GM19328 (cell line): ENCODE data around the gene AGFG2.
"Not testable (repeated sequence)": the region's sequence is repeated elsewhere in the genome, so short reads cannot be mapped to it uniquely, and the experiment has no call there.

Experiments used
- ATAC-seq: cut with Tn5 transposase; IDR thresholded peaks from one replicate; pipeline ENCODE4 v1.9.1; 2021; ENCODE audit warnings: mild to moderate bottlenecking, moderate library complexity; ENCODE audit not compliant: unreplicated experiment

Gene AGFG2

GRCh38 chr7:100520138-100520537, 18.9 kb upstream of the AGFG2 start:
- ATAC-seq = no peak

- no peak for ATAC-seq
Observed at GRCh38 chr7:100521076-100521475, 17.9 kb upstream of the AGFG2 start.

GRCh38 chr7:100521909-100522593, 17.0 kb upstream of the AGFG2 start:
- not testable (repeated sequence) for ATAC-seq

- ATAC-seq = not testable (repeated sequence)
Observed at GRCh38 chr7:100523192-100523591, 15.8 kb upstream of the AGFG2 start.

GRCh38 chr7:100528108-100528866, 10.7 kb upstream of the AGFG2 start:
- not testable (repeated sequence) for ATAC-seq

- ATAC-seq = no peak
Observed at GRCh38 chr7:100532165-100533022, 6.6 kb upstream of the AGFG2 start.

DNA sequence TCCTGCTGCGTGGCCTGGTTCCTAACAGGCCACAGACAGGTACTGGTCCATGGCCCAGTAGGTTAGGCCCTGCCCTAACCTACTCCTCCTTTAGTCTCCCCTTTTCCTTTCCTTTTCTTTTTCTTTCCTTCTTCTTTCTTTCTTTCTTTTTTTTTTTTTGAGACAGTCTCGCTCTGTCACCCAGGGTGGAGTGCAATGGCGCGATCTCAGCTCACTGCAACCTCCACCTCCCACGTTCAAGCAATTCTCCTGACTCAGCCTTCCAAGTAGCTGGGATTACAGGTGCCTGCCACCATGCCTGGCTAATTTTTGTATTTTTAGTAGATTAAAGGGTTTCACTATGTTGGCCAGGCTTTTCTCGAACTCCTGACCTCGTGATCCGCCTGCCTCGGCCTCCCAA, 3.0 kb upstream of the AGFG2 start:
- not testable (repeated sequence) for ATAC-seq

- ATAC-seq = not testable (repeated sequence)
Observed at GRCh38 chr7:100536695-100537094, 2.3 kb upstream of the AGFG2 start.

DNA sequence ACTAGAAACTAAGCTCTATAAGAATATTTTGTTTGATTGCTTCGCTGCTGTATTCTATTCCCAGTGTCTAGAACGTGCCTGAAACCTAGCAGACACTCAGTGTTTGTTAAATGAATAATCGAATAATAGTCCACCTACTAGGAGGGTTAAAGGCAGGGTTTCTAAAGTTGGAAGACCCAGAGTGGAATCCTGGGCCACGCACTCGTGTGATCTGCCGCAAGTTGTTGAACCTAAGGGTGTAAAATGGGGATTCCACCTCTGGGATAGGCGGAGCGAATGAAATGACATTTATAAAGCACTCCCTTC, 702 bp upstream of the AGFG2 start:
- ATAC-seq = no peak

- no peak for ATAC-seq
Observed at GRCh38 chr7:100539436-100540006, 518 bp downstream of the AGFG2 start.

- no peak for ATAC-seq
Observed at GRCh38 chr7:100540073-100540723, 1.2 kb downstream of the AGFG2 start.

GRCh38 chr7:100541309-100541708, 2.3 kb downstream of the AGFG2 start:
- ATAC-seq = not testable (repeated sequence)

- no peak for ATAC-seq
Observed at GRCh38 chr7:100543586-100543985, 4.6 kb downstream of the AGFG2 start.

GRCh38 chr7:100544386-100544785, 5.4 kb downstream of the AGFG2 start:
- no peak for ATAC-seq

- no peak for ATAC-seq
Observed at GRCh38 chr7:100544967-100545359, 6.0 kb downstream of the AGFG2 start.

DNA sequence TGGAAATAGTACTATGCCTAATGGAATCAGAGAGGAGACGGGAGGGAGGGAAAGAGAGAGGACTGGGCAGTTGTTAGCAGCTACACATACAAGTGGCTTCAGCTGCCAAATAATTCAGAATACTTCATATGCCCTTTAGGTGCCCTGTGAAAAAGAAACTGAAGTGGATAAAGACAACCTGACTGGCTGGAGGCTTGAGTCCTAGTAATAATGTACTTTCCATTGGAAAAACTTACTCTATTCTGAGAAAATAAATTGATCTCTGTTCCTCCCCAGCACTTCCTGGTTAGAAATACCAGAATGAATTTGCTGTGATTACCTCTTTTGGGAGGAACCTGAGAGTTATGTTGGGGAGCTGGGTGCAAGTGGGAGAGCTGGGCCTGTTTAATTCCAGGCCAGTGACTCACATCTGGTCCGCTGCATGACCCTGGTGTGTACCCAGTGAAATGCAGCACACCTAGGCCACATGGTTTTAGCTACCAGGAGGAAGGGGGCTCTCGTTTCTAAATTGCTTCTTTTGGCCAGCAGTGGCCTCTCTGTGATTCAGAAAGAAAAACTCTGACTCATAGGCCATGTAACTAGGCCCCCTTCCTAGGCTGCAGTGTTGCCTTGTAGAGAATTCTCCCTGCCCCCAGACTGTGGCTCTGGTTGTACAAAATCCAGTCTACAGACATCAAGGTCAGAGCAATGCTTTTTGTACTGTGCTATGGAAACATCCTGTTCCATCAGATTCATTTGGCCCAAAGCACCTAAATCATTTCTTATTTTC, 6.5 kb downstream of the AGFG2 start:
- ATAC-seq = peak; percentile 39

DNA sequence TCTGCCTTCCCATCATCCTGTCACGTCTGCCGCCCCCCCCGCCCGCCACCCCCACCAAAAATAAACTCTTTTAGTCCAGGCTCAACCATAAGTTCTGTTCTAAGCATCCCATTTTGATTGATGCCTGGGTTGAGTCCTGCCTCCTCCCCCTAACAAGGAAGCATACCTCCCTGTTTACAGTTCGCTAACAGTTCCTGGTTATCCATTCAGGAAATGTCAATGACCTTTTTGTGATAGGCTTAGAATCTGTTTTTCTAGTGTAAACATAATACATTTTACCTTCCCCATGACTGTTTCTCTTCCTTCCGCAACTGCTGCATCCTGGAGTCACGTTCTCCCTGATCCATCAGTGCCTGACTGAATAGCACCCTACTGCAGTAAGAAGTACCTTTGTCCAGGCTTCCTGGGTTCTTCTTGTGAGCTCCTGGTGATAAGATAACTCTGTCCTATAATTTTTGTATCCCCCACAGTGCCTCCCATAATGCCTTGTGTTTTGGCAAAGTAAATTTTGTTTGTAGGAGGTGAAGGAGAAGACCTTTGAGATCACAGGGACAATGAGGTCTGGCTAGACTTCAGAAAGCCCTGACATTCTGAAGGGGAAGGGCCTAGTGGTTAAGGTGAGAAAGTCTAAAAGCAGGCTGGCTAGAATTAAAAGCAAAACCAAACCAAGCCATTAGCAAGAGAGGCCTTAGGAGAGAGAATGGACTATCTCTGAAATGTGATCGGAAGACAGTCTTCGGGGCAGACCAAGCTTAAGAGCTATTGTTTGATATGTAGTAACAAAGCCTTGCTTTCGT, 7.3 kb downstream of the AGFG2 start:
- no peak for ATAC-seq

DNA sequence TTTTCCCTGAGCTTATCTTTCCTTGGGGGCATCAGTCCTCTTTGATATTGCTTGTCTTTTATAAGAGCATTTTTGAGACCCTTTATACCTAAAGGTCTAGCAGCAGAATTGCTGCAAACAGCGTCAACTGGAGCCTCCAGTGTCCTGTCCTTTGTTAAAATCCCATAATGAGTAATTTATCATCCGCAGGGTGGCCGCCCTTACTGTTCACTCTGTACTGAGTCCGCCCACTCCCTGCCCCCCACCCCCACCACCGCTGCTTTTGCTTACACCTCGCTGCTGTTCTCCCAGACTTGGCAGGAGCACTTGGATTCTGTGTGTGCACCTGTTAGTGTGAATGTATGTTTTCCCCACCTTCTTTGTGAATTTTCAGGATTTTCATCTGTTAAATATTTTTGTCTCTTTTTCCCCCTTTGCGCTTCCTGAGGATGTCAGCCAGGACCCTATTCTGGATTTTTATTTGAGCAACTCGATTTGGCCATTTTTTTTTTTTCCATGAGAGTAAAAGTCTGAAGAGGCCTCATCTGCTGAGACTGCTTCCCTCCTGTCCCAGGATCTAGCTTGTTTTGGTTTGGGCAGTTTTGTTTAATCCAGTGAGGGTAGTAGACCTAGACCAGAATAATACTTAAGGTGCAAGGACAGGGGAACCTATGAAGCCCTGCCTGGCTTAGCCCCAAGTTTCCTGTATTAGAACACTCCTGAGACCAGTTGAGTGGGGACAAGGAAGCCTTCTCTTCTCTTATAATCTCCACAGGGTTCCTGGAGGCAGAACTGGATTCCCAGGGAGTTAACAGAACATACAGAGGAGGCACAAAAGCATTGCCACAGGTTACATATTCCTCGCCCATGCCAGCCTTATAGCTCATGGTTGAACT, 8.2 kb downstream of the AGFG2 start:
- no peak for ATAC-seq
